ENCODE results near the gene E2F1.

E2F1 gene

GRCh38 chr20:33727806-33728205 lies 41.6 kb upstream of the E2F1 start:
- H3K4me3 ChIP-seq (IDR thresholded peaks at IDR 0.05; ENCODE audit: insufficient read depth, low read depth, low read length) = no peak overlapping the region
- H3K4me1 ChIP-seq (ENCODE audit: low read depth, poor library complexity, severe bottlenecking) = peaks cover 54% of the 10 kb centered on the region
- no peak overlapping the region for H3K27ac ChIP-seq
- no peaks in the 10 kb centered on the region for H3K27me3 ChIP-seq (ENCODE audit: insufficient read depth, low read depth)
- no peak for TF ChIP-seq CTCF (conservative IDR thresholded peaks at IDR 0.05; ENCODE audit: low read depth, low read length)
- no peaks in the 10 kb centered on the region for H4K20me1 ChIP-seq (ENCODE audit: insufficient read depth)
- H3K36me3 ChIP-seq (ENCODE audit: insufficient read depth) = no peaks in the 10 kb centered on the region
- H2AFZ ChIP-seq (ENCODE audit: low read depth) = no peak overlapping the region
- H3K9ac ChIP-seq = no peak overlapping the region
- no peak overlapping the region for H3K4me2 ChIP-seq
- H3K79me2 ChIP-seq (ENCODE audit: insufficient read depth, low read depth) = no peaks in the 10 kb centered on the region

GRCh38 chr20:33727115-33727479 lies 40.9 kb upstream of the E2F1 start:
- Histone ChIP-seq H2AFZ (ENCODE audit: low read depth) (no peak overlapping the region), H4K20me1 (ENCODE audit: insufficient read depth) (no peaks in the 10 kb centered on the region), H3K4me1 (ENCODE audit: low read depth, poor library complexity, severe bottlenecking) (peaks cover 50% of the 10 kb centered on the region), H3K27ac (no peak overlapping the region), H3K27me3 (ENCODE audit: insufficient read depth, low read depth) (no peaks in the 10 kb centered on the region), H3K36me3 (ENCODE audit: insufficient read depth) (no peaks in the 10 kb centered on the region), H3K9ac (no peak overlapping the region), H3K4me2 (no peak overlapping the region), H3K79me2 (ENCODE audit: insufficient read depth, low read depth) (no peaks in the 10 kb centered on the region), H3K4me3 (IDR thresholded peaks at IDR 0.05; ENCODE audit: insufficient read depth, low read depth, low read length) (no peak overlapping the region)
- TF ChIP-seq CTCF (conservative IDR thresholded peaks at IDR 0.05; ENCODE audit: low read depth, low read length) = no peak

GRCh38 chr20:33725607-33726264 lies 39.6 kb upstream of the E2F1 start:
- Histone ChIP-seq H3K4me1 (ENCODE audit: low read depth, poor library complexity, severe bottlenecking) (peaks cover 42% of the 10 kb centered on the region), H3K27me3 (ENCODE audit: insufficient read depth, low read depth) (no peaks in the 10 kb centered on the region), H3K36me3 (ENCODE audit: insufficient read depth) (no peaks in the 10 kb centered on the region), H4K20me1 (ENCODE audit: insufficient read depth) (no peaks in the 10 kb centered on the region), H3K4me2 (no peak overlapping the region), H3K4me3 (IDR thresholded peaks at IDR 0.05; ENCODE audit: insufficient read depth, low read depth, low read length) (no peak overlapping the region), H3K79me2 (ENCODE audit: insufficient read depth, low read depth) (no peaks in the 10 kb centered on the region), H2AFZ (ENCODE audit: low read depth) (no peak overlapping the region), H3K9ac (no peak overlapping the region), H3K27ac (no peak overlapping the region; the same call in 1 of the 2 replicates)
- TF ChIP-seq CTCF (conservative IDR thresholded peaks at IDR 0.05; ENCODE audit: low read depth, low read length) = no peak

- H3K4me1 ChIP-seq (ENCODE audit: low read depth, poor library complexity, severe bottlenecking) = peaks cover 40% of the 10 kb centered on the region
- H3K27me3 ChIP-seq (ENCODE audit: insufficient read depth, low read depth) = no peaks in the 10 kb centered on the region
- TF ChIP-seq CTCF (conservative IDR thresholded peaks at IDR 0.05; ENCODE audit: low read depth, low read length) = no peak
- no peaks in the 10 kb centered on the region for H4K20me1 ChIP-seq (ENCODE audit: insufficient read depth)
- H3K4me2 ChIP-seq = peak overlapping the region; percentile 24; the same call in 1 of the 2 replicates
- no peaks in the 10 kb centered on the region for H3K36me3 ChIP-seq (ENCODE audit: insufficient read depth)
- H2AFZ ChIP-seq (ENCODE audit: low read depth) = peak overlapping the region; percentile 0; the same call in 1 of the 2 replicates
- H3K79me2 ChIP-seq (ENCODE audit: insufficient read depth, low read depth) = no peaks in the 10 kb centered on the region
- peak overlapping the region; percentile 45 for H3K27ac ChIP-seq
- no peak overlapping the region for H3K4me3 ChIP-seq (IDR thresholded peaks at IDR 0.05; ENCODE audit: insufficient read depth, low read depth, low read length)
- no peak overlapping the region for H3K9ac ChIP-seq
Measured at GRCh38 chr20:33724439-33725094, 38.4 kb upstream of the E2F1 start.

Measured in KMS-11 (cell line).